HG03025 (cell line): ENCODE data around the gene PLAAT2.
A peak's percentile ranks its signal among the peaks of the same experiment; 100 is the strongest.
"Not testable (repeated sequence)": the region's sequence is repeated elsewhere in the genome, so short reads cannot be mapped to it uniquely, and the experiment has no call there.

Source experiments
- ATAC-seq: cut with Tn5 transposase; IDR thresholded peaks from one replicate; pipeline ENCODE4 v1.9.1; 2021; ENCODE audit warnings: mild to moderate bottlenecking, moderate library complexity; ENCODE audit not compliant: unreplicated experiment, low FRiP score

The PLAAT2 gene

GRCh38 chr11:63563201-63564055, at the start of gene PLAAT2:
Gene PLAAT2 (minus strand): TSS chr11:63563379. CDS start chr11:63563324, 55 bp downstream.
- peak; percentile 7 for ATAC-seq

DNA sequence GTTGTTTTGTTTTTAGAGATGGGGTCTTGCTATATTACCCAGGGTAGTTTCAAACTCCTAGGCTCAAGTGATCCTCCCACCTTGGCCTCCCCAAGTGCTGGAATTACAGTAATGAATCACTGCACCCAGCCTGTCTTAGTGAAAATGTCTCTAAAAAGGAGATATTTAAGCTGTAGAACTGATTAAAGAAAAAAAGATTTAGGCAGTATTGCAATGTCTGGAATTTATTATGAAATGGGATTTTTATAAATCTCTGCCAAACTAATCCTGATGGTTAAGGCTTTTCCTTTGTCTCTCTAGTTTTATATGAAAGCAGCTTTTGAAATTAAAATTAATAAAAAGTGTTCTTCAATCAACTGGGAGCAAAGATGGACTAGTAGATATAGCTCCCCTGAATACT, 49.0 kb upstream of the PLAAT2 start:
- ATAC-seq: no peak

DNA sequence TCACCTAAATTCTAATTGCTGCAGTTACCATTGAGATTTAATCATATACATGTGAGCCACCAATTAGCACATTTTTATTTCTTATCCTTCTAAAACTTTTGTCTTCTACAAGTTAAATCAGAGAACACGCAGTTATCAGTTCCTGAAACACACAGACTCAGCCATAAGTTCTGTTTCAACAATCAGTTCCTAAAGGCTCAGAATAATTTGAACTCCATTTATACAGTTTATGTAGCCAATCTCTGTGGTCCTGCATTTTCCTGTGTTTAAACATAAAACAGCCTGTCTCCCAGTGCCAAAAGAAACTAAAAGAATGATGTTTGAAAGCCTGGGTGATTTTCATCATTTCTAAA, 48.2 kb upstream of the PLAAT2 start:
- ATAC-seq: no peak

DNA sequence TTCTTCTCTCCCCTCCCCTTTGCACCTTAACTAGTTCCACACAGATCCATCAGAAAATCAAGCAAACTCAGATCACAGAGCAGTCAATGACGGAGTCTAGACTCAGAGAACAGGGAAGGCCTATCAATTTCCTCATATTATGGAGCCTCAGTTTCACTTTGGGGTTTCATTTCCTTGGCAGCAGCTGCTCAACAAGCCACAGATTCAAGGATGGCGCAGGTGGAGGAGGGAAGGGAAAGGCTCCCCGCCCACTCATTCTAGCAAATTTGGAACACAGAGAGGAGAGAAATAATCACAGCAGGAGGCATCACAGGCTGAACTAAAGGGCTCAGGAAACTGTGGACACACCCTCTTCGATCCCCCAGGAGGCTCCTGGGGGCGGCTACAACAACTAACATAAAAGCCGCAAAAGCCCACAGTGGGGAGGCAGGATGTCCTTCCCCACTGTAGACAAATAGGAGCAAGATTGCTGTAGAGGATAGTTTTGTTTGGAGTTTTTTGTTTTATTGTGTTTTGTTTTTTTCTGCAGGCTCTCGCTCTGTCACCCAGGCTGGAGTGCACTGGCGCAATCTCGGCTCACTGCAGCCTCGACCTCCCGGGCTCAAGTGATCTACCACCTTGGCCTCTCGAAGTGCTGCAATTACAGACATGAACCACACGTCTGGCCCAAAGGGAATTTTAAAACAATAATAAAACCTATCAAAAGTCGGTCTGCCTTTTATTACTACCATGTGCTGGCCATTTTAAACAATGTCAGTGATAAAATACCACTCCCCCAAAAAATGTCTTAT, 47.6 kb upstream of the PLAAT2 start:
- ATAC-seq: no peak

GRCh38 chr11:63609971-63610580, 46.9 kb upstream of the PLAAT2 start:
- ATAC-seq: no peak

DNA sequence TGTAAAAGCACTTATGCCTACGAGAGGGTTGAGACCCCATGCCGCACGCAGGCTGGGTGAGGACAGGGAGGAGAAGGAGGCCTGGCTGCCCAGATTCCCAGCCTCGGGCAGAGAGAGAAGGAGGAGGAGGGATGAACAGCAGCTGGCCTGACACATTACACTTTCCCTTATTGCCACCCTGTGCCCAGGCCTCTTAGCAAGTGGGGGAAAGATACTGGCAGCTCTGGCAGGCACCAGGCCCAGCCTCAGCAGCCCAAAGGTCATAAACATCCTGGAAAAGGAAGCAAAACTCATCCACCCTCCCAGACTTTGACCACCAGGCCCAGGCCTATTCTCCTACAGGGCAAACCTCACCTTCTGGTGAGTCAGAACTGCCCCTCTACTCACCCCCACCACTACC, 46.4 kb upstream of the PLAAT2 start:
- no peak for ATAC-seq

DNA sequence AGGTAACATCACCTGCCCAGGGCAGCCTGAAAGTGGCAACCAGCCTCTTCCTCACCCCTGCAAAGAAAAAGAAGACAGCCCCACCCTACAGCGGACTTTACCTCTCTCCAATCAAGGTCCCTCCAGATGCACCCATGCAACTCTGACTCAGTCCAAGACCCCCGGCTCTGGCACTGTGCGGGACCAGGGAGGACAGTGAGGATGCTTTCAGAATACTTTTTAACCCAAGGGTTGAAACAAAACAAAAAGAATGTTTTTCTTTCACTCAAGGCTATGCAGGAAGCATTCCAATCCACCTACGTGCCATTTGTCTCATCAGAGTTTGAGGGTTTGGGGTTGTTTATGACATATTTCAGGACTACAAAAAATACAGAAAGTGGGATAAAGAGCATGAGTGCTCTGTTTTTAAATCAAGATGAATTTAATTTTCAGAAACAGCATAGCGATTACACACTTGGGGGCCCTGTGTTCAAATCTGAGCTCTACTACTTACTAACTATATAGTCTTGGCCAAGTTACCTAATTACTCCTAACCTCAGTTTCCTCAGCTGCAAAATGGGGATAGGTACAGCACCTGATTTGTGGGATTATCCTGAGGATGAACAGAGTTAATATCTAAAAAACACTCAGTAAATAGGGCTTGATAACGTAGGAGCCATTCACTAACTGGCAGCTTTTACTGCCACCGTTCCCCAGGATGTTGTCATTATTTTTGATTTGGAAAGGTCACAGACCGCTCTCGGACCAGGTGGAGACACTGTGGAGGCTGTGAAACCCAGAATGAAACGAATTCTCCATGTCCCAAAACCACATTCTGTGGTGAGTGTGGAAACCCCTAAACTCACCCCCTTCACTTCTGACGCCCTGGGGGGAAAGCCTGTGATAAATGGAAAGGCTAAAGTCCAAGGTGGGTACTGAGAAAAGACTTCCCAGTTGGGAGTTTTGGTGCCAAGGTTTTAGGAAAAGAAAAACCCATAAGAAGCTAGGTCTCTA, 45.5 kb upstream of the PLAAT2 start:
- ATAC-seq: no peak

GRCh38 chr11:63603180-63603518, 40.0 kb upstream of the PLAAT2 start:
- no peak for ATAC-seq

DNA sequence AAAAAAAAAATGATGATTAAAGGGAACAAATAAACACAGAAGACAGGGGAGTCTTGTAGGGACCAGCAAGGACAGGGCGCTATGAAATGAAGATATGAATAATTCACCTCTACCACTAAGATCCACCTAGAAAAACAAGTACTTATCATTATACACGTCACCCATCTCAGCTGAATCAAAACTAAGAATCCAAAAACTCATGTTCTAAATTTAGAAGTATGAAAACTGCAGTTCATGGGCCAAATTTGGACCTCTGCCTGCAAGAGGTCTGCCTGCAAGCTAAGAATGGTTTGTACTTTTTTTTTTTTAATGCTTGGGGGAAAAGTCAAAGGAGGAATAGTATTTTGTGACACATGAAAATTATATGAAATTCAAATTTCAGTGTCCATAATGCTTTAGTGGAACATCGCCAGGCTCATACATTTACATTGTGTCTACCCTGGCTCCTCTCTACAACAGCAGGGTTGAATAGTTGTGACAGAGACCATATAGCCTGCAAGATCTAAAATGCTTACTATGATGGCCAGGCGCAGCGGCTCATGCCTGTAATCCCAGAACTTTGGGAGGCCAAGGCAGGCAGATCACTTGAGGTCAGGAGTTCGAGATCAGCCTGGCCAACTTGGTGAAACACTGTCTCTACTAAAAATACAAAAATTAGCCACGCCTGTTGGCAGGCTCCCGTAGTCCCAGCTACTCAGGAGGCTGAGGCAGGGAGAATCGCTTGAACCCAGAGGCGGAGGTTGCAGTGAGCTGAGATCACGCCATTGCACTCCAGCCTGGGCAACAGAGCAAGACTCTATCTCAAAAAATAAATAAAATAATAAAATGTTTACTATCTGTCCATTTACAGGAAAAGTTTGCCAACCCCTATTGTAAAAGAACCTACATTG, 39.4 kb upstream of the PLAAT2 start:
- not testable (repeated sequence) for ATAC-seq

- ATAC-seq: no peak
These were observed 36.3 kb upstream of the PLAAT2 start for GRCh38 chr11:63599211-63600122.

GRCh38 chr11:63598556-63598955, 35.4 kb upstream of the PLAAT2 start:
- ATAC-seq: no peak

DNA sequence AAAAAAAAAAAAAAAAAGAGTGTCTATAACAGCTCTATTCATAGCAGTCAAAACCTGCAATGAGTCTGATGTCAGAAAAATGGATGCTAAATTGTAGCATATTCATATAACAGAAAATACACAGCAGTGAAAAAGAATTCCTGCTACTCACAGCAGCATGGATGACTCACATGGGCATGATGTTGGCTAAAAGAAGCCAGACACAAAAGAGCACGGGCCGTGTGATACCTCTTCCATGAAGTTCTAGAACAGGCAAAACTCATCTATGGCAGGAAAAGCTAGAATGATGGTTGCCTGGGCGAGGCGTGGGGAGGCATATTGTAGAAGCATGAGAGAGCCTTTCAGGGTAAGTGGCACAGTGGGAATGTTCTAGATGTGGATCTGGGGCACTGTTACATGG, 32.1 kb upstream of the PLAAT2 start:
- ATAC-seq: no peak

- ATAC-seq: no peak
These were observed 29.8 kb upstream of the PLAAT2 start for GRCh38 chr11:63592975-63593395.

DNA sequence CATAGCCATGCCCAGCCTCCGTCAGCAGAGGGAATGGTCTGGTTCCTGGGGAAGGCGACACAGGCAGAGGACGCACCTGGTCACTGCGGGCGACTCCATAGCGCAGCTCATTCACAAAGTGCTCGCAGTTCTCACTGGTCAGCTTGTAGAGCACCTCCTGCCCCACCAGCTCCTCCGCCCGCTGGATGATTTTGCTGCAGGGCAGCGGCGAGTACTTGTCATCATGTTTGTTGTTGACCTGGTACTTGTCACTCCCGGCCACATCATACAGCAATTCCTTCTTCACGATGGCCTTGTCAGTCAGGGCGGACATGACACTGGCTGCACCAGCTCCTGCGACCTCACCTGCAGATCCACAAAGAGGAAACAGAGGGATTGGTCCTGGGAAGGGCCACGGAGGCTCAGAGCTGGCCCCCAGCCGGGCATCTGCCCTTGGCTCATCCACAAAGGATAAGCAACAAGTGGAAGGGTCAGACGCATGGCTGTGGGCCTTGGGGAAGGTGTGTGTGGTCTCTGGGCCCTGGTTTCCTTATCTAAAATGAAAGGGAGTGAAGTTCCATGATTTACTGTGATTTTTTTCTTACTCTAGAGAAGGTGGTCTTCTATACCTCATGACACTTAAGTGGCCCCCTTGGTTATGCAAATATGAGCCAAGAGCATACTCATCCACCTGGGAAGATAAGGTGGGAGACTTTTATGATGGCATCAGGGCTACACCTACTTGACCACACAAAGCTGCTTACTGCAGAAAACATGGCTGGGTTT, 27.0 kb upstream of the PLAAT2 start:
- no peak for ATAC-seq

GRCh38 chr11:63589000-63589399, 25.8 kb upstream of the PLAAT2 start:
- no peak for ATAC-seq

DNA sequence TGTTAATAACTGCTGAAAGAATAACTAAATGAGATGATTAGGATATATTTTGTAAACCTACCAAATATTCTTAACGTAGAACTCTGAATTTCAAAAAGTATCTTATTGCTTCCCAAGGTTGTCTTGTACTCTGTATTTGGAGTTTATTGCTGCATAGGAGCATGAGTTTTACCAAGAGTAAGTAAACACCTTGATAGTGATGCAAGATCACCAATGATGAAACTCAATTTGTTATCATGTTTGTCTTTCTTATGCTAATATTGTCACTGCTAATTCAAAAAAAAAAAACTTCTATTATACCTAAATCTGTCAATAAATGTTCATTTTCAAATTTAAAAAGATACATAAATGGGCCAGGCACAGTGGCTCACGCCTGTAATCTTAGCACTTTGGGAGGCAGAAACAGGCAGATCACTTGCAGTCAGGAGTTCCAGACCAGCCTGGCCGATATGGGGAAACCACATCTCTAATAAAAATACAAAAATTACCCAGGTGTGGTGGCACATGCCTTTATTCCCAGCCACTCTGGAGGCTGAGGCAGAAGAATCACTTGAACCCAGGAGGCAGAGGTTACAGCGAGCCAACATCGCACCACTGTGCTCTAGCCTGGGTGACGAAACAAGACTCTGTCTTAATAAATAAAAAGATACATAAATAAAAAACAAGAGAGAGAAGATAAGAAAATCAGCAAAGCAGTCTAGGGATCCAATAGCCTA, 23.4 kb upstream of the PLAAT2 start:
- ATAC-seq: no peak

GRCh38 chr11:63583357-63583677, 20.1 kb upstream of the PLAAT2 start:
- ATAC-seq: no peak
